GM18526 (cell line): ENCODE measurements around the gene ADGRV1.

Experiments used
- POLR2A ChIP-seq: IDR thresholded peaks from 3 replicates; pipeline ENCODE4 v1.6.1; 2011; ENCODE audit not compliant: insufficient read length; ENCODE audit errors: extremely low read depth

Gene ADGRV1

GRCh38 chr5:90658620-90659019 lies 100.0 kb downstream of the ADGRV1 start:
- no peak for TF ChIP-seq POLR2A

DNA sequence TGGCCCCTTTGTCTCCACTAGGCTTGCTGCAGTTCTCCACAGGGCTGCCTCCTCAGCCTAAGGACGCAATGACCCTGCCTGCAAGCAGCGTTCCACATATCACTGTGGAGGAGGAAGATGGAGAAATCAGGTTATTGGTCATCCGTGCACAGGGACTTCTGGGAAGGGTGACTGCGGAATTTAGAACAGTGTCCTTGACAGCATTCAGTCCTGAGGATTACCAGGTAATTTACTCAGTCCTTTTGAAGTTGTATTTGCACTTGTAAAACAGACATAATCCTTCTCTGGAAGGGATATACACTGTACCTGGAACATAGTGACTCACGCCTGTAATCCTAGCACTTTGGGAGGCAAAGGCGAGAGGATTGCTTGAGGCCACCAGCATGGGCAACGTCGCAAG lies 116.6 kb downstream of the ADGRV1 start:
- no peak for TF ChIP-seq POLR2A

DNA sequence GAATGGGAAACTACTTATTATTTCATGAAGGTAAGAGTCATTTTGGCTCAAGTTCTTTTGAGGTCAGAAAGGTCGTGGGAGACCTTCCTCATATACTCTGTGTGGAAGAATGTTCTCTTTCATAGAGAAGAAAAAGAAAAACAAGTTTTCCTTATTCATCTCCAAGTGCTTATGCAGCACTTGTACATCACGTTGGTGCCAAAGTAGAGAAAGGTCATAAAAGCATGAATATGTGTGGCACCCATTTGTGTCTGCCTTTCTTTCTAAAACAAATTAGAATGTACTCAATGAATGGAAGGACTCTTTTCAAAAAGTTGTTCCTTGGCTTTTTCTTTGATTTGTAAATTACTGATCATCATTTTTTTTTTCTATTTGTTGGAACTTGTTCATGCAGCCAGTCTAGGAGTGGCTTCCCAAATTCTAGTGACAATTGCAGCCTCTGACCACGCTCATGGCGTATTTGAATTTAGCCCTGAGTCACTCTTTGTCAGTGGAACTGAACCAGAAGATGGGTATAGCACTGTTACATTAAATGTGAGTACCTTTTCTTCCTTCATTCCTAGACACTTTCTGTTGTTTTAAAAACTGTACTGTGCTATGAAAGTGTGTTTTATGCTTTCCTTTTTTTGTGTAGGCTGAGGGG lies 122.4 kb downstream of the ADGRV1 start:
- no peak for TF ChIP-seq POLR2A

- no peak for TF ChIP-seq POLR2A
Observed at GRCh38 chr5:90682278-90682677, 123.7 kb downstream of the ADGRV1 start.

DNA sequence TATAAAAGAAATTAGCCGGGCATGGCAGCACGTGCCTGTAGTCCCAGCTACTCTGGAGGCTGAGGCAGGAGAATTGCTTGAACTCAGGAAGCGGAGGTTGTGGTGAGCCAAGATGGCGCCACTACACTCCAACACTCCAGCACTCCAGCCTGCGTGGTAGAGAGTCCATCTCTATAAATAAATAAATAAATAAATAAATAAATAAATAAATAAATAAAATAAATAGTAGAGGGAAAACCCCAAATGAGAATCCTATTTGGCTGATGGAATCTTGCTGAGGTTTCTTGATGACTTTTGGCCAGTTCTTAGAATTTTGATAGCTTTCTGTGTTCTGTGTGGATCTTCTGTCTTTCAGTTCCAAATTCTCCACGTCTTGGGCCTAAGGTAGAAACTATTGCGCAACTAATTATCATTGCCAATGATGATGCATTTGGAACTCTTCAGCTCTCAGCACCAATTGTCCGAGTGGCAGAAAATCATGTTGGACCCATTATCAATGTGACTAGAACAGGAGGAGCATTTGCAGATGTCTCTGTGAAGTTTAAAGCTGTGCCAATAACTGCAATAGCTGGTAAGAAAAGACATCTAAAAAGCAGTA lies 126.9 kb downstream of the ADGRV1 start:
- no peak for TF ChIP-seq POLR2A

- TF ChIP-seq POLR2A = no peak
Observed at GRCh38 chr5:90689064-90689463, 130.5 kb downstream of the ADGRV1 start.

- no peak for TF ChIP-seq POLR2A
Observed at GRCh38 chr5:90690307-90690706, 131.7 kb downstream of the ADGRV1 start.

GRCh38 chr5:90691533-90691932 lies 132.9 kb downstream of the ADGRV1 start:
- TF ChIP-seq POLR2A = no peak

GRCh38 chr5:90696153-90696552 lies 137.6 kb downstream of the ADGRV1 start:
- no peak for TF ChIP-seq POLR2A

GRCh38 chr5:90700299-90700698 lies 141.7 kb downstream of the ADGRV1 start:
- no peak for TF ChIP-seq POLR2A

DNA sequence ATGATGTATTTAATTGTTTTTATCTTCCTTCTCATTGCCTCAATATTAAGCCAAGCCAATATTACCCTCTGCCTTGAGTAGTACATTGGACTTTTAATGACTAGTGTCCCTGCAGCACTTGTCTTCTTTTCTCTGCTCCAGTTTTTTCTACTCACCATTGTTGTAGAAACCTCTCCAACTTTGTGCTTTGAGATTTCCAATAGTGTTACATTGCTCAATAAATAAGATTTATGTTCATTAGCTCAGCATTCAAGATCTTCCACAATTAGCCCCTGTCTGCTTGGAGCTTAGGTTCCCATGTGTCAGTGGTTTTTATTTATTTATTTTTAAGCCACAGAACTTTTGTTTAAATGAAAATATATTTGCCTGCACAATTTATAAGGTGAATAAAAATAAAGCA lies 145.3 kb downstream of the ADGRV1 start:
- no peak for TF ChIP-seq POLR2A

DNA sequence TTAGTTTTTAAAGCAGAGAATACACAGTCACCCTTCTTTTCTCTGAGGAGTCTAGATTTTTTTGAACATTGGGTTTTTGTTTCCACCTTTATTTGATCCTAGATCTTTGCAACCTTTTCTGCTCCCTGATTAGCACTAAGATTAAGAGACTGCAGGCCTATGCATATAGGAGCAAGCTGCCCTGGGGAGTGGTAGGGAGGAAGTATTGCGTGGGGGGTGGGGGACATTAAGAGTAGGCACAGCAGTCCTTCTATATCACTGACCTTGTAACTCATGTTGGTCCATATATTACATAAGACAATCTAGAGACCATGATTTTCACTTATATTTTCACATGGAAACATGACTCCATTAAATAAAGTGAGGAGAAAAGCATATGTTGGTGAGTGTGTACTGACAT lies 149.1 kb downstream of the ADGRV1 start:
- no peak for TF ChIP-seq POLR2A

GRCh38 chr5:90709323-90710155 lies 150.9 kb downstream of the ADGRV1 start:
- TF ChIP-seq POLR2A = no peak

DNA sequence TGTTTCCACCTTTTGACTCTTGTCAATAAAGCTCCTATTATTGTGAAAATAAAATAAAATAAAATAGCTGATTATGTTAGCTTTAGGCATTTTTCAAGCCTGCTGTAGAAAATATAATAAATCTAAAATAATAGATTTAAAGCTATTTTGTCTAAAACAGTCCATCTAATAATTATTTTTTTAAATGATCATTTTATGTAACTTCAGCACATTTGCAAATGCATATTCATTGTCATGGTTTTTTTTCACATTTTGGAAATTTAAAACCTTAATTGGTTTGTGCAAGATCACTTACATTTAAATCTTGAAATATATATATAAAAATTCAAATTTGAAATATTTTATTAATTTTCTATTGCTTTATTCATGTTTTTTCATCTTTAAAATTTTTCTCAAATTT lies 159.8 kb downstream of the ADGRV1 start:
- no peak for TF ChIP-seq POLR2A

DNA sequence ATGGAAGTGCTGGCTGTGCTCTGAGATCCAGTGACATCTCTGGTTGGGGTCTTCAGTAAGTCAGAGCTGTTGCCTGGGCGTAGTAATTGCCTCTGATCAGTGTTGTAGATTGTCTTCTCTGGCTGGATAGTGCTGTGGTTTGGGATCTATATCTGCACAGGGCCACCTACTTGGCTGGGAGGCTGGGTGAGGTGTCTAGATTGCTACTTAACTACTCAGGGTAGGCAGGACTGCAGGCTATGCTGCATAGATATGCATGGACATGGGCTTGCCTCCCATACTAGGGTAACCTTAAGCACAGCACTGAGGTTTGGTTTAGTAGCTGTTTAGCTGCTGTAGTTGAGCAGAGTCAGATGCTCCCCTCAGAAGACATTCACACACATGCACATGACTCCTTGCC lies 181.0 kb downstream of the ADGRV1 start:
- no peak for TF ChIP-seq POLR2A

DNA sequence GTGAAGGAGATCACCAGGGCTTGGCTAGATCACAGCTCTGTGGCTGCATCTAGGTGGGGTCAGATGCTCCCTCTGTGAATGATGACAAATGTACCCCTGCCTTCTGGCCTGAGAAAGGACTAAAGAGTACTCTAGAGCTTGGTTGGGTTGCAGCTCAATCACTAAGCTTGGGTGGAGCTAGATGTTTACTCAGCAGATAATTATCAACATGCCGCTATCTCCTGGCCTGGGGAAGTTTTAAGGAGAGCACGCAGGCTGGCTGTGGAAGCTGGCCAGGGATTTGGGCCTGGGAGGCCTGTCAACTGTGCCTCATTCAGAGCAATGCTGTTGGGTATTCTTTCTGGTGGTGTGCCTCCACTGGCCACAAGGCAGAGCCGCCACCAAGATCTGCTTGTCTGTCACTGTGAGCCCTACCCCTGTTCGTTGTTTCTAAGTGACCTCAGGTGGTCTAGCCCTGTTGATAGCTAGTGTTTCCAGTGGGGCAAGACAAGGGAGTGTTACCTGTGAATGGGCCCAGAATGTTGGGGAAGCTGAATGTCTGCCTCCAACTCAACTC lies 181.7 kb downstream of the ADGRV1 start:
- no peak for TF ChIP-seq POLR2A
